Transverse colon (tissue), 4 donors: ENCODE data around the gene WNK2. TPM values are rescaled to one million over a fixed set of nuclear protein-coding genes. Genes with fewer than 3 reads are reported as not detected.

ENCODE experiments used
- DNase-seq: peaks from one replicate; pipeline ENCODE4 v3.0.0-alpha.2; 2019
- H3K27ac ChIP-seq, 4 donors: fragments of 200-600 bp; sonication (generic); 2 replicates each; pipeline ENCODE4 v1.5.1; 2016 to 2018; ENCODE audit warnings: inconsistent platforms in 4 of 4
- H3K27me3 ChIP-seq: fragments of 200-600 bp; sonication (generic); 2 replicates; pipeline ENCODE4 v1.5.1; 2017; ENCODE audit warnings: inconsistent platforms
- H3K36me3 ChIP-seq, 4 donors: fragments of 200-600 bp; sonication (generic); 2 replicates each; pipeline ENCODE4 v1.5.1; 2017 to 2019; ENCODE audit warnings: inconsistent platforms in 4 of 4
- H3K4me1 ChIP-seq, 4 donors: fragments of 200-600 bp; sonication (generic); 2 replicates each; pipeline ENCODE4 v1.5.1; 2017 to 2020; ENCODE audit warnings: inconsistent platforms in 4 of 4
- H3K4me3 ChIP-seq, 4 donors: fragments of 200-600 bp; sonication (generic); 1 replicate in 1 of 4; 2 replicates in 3 of 4; pipeline versions ENCODE4 v1.5.1 to v1.6.1; 2017 to 2019; ENCODE audit warnings: inconsistent platforms in 4 of 4
- H3K9me3 ChIP-seq, 2 donors: fragments of 200-600 bp; sonication (generic); 2 replicates each; pipeline ENCODE4 v1.5.1; 2017 to 2019; ENCODE audit warnings: inconsistent platforms in 2 of 2
- EP300 ChIP-seq: sonication (generic); formaldehyde crosslinking; IDR thresholded peaks from one replicate; pipeline ENCODE4 v1.6.1; 2017; ENCODE audit warnings: antibody characterized with exemption, low read depth
- POLR2A ChIP-seq: fragments of 450-650 bp; IDR thresholded peaks from one replicate; pipeline ENCODE4 v1.6.1; 2016; ENCODE audit warnings: antibody characterized with exemption, mild to moderate bottlenecking, moderate library complexity
- POLR2AphosphoS5 ChIP-seq, 3 donors: sonication (generic); formaldehyde crosslinking; IDR thresholded peaks; one replicate each; pipeline ENCODE4 v1.6.1; 2016; ENCODE audit warnings: antibody characterized with exemption in 3 of 3
- WGBS, 2 donors: methylation state at CpG; one replicate each; pipeline ENCODE4 v1.1.5; 2018; ENCODE audit warnings: low coverage in 1 of 2; 5-methylcytosine and 5-hydroxymethylcytosine counted together
- in situ Hi-C, 4 donors: fragments of 200-750 bp; cut with MboI; loops; one replicate each; pipeline versions ENCODE4 v1.15.0 to v1.15.1; 2017; ENCODE audit warnings: low sequenced_read_pairs in 3 of 4, low pct_ligation_motif_present in 1 of 4, low pct_unique_long_range_greater_than_20kb in 1 of 4
- intact Hi-C: fragments of 100-400 bp; cut with DNase I; formaldehyde crosslinking; loops from one replicate; pipeline ENCODE4 v1.15.1; 2023; ENCODE audit warnings: low total_unique reads
- total RNA-seq, 4 donors: library from RNA; depleted of rRNA; stranded (reverse); fragments of >200 nt; gene quantifications; one replicate each; pipeline ENCODE4 v1.1.0, GENCODE V29; 2016
- TF ChIP-seq, protein P1 (sequence below), 5 experiments: fragments of 200-600 bp in 3 of 5; fragments of 450-650 bp in 2 of 5; sonication (generic) in 3 of 5; IDR thresholded peaks; 1 replicate in 2 of 5; 2 replicates in 3 of 5; pipeline ENCODE4 v1.5.1; 2016 to 2017; ENCODE audit warnings: antibody characterized with exemption in 5 of 5, inconsistent platforms in 3 of 5, mild to moderate bottlenecking in 2 of 5, moderate library complexity in 1 of 5

WNK2 gene
- total RNA-seq, 4 donors from 2014 or later = 133 to 618 (median 157) TPM

DNA sequence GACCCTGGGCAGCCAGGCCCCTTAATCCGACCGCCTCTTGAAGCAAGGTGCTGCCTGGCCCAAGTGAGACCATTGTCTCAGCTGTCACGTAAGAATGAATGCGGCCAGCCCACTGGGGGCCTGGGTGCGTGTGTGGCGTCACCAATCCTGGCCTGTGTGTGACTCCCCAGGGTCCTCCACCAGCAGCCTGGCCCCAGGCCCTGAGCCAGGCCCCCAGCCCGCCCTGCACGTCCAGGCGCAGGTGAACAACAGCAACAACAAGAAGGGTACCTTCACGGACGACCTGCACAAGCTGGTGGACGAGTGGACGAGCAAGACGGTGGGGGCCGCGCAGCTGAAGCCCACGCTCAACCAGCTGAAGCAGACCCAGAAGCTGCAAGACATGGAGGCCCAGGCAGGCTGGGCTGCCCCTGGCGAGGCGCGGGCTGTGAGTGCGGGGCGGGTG is 124.2 kb downstream of the WNK2 start:
- intact Hi-C loops (no loop called here), in situ Hi-C loops (loop anchor here (10.0 to 25.0 kb wide), 3 partner anchors 143 to 296 kb away; no protein-coding TSS in a partner anchor)
- H3K27ac ChIP-seq = no peak overlapping the region
- H3K4me3 ChIP-seq = no peak overlapping the region
- H3K9me3 ChIP-seq = no peaks in the 10 kb centered on the region
- 91% methylated on average over 20 of the region's 22 CpGs; no CpG with 5 or more reads in 1 of the 2 donors for WGBS, 2 donors
- DNase-seq = peak; percentile 4
- TF ChIP-seq EP300 (no peak), POLR2AphosphoS5 (IDR thresholded peaks at IDR 0.05) (no peak), POLR2A (no peak)
- TF ChIP-seq, protein P1, sequence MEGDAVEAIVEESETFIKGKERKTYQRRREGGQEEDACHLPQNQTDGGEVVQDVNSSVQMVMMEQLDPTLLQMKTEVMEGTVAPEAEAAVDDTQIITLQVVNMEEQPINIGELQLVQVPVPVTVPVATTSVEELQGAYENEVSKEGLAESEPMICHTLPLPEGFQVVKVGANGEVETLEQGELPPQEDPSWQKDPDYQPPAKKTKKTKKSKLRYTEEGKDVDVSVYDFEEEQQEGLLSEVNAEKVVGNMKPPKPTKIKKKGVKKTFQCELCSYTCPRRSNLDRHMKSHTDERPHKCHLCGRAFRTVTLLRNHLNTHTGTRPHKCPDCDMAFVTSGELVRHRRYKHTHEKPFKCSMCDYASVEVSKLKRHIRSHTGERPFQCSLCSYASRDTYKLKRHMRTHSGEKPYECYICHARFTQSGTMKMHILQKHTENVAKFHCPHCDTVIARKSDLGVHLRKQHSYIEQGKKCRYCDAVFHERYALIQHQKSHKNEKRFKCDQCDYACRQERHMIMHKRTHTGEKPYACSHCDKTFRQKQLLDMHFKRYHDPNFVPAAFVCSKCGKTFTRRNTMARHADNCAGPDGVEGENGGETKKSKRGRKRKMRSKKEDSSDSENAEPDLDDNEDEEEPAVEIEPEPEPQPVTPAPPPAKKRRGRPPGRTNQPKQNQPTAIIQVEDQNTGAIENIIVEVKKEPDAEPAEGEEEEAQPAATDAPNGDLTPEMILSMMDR (IDR thresholded peaks at IDR 0.05) = no peak
- no peaks in the 10 kb centered on the region for H3K27me3 ChIP-seq
- no peaks in the 10 kb centered on the region for H3K36me3 ChIP-seq
- peaks cover 7 to 15% (median 12%) of the 10 kb centered on the region in 4 donors for H3K4me1 ChIP-seq

DNA sequence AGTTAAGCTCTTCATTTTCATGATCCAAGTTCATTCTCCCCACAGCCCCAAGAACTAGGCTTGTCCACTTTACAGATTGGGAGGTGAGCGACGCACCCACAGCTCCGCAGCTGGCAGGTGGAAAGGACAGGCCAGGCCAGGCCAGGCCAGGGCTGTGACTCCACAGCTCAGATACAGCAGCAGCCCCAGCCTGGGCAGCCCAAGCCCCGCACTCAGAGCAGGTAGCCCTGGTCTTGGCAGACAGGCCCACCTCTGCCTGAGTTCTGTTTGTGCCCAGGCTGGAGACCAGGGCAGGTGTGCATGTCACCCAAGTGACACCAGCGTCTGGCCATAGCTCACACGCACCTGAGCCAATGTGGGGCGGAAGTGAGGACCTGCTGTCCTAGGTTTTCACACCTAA is 124.7 kb downstream of the WNK2 start:
- H3K4me1 ChIP-seq = peaks cover 7 to 20% (median 14%) of the 10 kb centered on the region in 4 donors
- intact Hi-C loops (no loop called here), in situ Hi-C loops (loop anchor here (10.0 to 25.0 kb wide), 3 partner anchors 144 to 296 kb away; no protein-coding TSS in a partner anchor)
- H3K27me3 ChIP-seq = no peaks in the 10 kb centered on the region
- H3K4me3 ChIP-seq = no peak overlapping the region
- WGBS, 2 donors = 92% methylated on average over 7 of the region's 7 CpGs; no CpG with 5 or more reads in 1 of the 2 donors
- no peaks in the 10 kb centered on the region for H3K36me3 ChIP-seq
- H3K9me3 ChIP-seq = no peaks in the 10 kb centered on the region
- TF ChIP-seq POLR2A (no peak), POLR2AphosphoS5 (IDR thresholded peaks at IDR 0.05) (no peak), EP300 (no peak)
- TF ChIP-seq, protein P1 (IDR thresholded peaks at IDR 0.05) = no peak
- no peak for DNase-seq
- H3K27ac ChIP-seq = no peak overlapping the region

DNA sequence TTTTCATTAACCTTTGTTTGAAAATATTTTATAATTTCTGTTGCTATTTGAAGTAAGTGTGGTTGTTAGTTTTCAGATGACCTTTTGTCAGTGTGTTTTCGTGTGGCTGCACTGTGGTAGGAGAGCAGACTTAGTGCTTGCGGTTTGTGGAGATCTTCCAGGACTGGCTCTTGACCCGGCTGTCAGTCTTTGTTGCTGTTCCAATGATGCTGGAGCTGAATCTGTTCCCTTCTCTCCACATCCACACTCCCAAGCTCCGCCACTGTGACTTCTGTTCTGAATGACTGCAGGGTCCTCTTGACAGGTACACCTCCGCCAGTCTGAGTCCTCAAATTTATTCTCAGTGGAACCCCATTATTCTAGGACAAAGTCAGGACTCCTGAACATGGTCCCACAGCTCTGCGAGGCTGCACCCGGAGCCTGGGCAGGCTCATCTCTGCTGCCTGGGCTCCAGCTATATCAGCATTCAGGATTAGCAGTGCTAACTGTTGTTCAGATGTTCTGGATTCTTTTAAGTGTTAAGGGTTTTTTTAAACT is 126.0 kb downstream of the WNK2 start:
- in situ Hi-C loops (loop anchor here (10.0 to 25.0 kb wide), 3 partner anchors 145 to 298 kb away; no protein-coding TSS in a partner anchor), intact Hi-C loops (no loop called here)
- H3K4me3 ChIP-seq = no peak overlapping the region
- TF ChIP-seq, protein P1 (IDR thresholded peaks at IDR 0.05) = no peak
- no peak for TF ChIP-seq POLR2A
- TF ChIP-seq POLR2AphosphoS5 (IDR thresholded peaks at IDR 0.05) = no peak
- TF ChIP-seq EP300 = no peak
- no peaks in the 10 kb centered on the region for H3K9me3 ChIP-seq
- no peaks in the 10 kb centered on the region for H3K36me3 ChIP-seq
- no peak overlapping the region for H3K27ac ChIP-seq
- no peaks in the 10 kb centered on the region for H3K27me3 ChIP-seq
- peaks cover 7 to 21% (median 15%) of the 10 kb centered on the region in 4 donors for H3K4me1 ChIP-seq
- 86% methylated on average over 2 to 7 of the region's 7 CpGs for WGBS, 2 donors
- DNase-seq = no peak

DNA sequence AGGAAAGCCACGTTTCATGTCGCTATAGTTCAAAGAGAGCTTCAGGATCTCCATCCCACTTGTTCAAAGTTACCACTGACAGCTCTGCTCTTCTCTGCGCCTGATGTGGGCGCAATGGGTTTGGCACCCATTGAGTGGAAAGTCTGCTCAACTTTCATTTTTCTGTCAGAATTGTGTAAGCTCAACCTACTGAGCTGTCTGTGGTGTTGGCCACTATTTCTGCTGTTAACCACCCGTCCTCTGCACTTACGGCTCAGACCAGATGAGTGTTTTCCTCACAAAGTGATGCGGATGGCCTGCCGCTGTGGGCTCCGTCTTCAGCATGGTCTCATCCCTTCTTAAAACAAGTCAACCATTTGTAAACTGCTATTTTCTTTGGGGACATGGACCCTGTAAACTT is 131.2 kb downstream of the WNK2 start:
- peaks cover 7 to 21% (median 15%) of the 10 kb centered on the region in 4 donors for H3K4me1 ChIP-seq
- H3K27me3 ChIP-seq = no peaks in the 10 kb centered on the region
- 94 to 96% methylated on average over 9 of the region's 9 CpGs for WGBS, 2 donors
- H3K36me3 ChIP-seq = peaks cover 0 to 8% (median 0%) of the 10 kb centered on the region in 4 donors
- H3K4me3 ChIP-seq = no peak overlapping the region
- in situ Hi-C loops = loop anchor here in 1 of 4 donors (25.0 kb wide), 2 partner anchors 222 to 303 kb away; no protein-coding TSS in a partner anchor
- intact Hi-C loops = no loop called here
- no peak for DNase-seq
- TF ChIP-seq POLR2AphosphoS5 (IDR thresholded peaks at IDR 0.05) (no peak), EP300 (no peak), POLR2A (no peak)
- TF ChIP-seq, protein P1 (IDR thresholded peaks at IDR 0.05) = no peak
- no peak overlapping the region for H3K27ac ChIP-seq
- no peaks in the 10 kb centered on the region for H3K9me3 ChIP-seq
